Thyroid gland (tissue), 4 donors: ENCODE results near the gene BRSK1.

Experiments used
- POLR2A ChIP-seq, 2 donors: fragments of 450-650 bp; IDR thresholded peaks; one replicate each; pipeline ENCODE4 v1.6.1; 2017; ENCODE audit warnings: antibody characterized with exemption in 2 of 2, mild to moderate bottlenecking in 2 of 2, moderate library complexity in 1 of 2
- TF ChIP-seq, protein P1 (sequence below), 6 experiments: fragments of 200-600 bp in 3 of 6; fragments of 450-650 bp in 3 of 6; sonication (generic) in 3 of 6; IDR thresholded peaks; one replicate each; pipeline ENCODE4 v1.5.1; 2016 to 2019; ENCODE audit warnings: antibody characterized with exemption in 6 of 6, mild to moderate bottlenecking in 2 of 6, inconsistent platforms in 1 of 6, moderate library complexity in 1 of 6

- no peak for TF ChIP-seq POLR2A (IDR thresholded peaks at IDR 0.05)
- TF ChIP-seq, protein P1, sequence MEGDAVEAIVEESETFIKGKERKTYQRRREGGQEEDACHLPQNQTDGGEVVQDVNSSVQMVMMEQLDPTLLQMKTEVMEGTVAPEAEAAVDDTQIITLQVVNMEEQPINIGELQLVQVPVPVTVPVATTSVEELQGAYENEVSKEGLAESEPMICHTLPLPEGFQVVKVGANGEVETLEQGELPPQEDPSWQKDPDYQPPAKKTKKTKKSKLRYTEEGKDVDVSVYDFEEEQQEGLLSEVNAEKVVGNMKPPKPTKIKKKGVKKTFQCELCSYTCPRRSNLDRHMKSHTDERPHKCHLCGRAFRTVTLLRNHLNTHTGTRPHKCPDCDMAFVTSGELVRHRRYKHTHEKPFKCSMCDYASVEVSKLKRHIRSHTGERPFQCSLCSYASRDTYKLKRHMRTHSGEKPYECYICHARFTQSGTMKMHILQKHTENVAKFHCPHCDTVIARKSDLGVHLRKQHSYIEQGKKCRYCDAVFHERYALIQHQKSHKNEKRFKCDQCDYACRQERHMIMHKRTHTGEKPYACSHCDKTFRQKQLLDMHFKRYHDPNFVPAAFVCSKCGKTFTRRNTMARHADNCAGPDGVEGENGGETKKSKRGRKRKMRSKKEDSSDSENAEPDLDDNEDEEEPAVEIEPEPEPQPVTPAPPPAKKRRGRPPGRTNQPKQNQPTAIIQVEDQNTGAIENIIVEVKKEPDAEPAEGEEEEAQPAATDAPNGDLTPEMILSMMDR (IDR thresholded peaks at IDR 0.05), result no peak
These were observed 11.7 kb upstream of the BRSK1 start for GRCh38 chr19:55272142-55272541.
